ENCODE results near the gene RMC1. TPM values are rescaled to one million over a fixed set of nuclear protein-coding genes. Genes with fewer than 3 reads are reported as not detected.

RMC1 gene
- total and polyA plus RNA-seq, 2 of the 13 experiments (the other 11 are each of a cell fraction or from before 2014, with no cell fraction given), result 9.4 to 19.5 TPM

GRCh38 chr18:23487738-23488570 lies 15.4 kb upstream of the RMC1 start (continued):
- TF ChIP-seq AKNA (CRISPR knock-in tag; IDR thresholded peaks at IDR 0.05; ENCODE audit: borderline replicate concordance), result no peak
- TF ChIP-seq JARID2 (CRISPR knock-in tag; IDR thresholded peaks at IDR 0.05; ENCODE audit: insufficient replicate concordance), result no peak
- TF ChIP-seq PAX8 (CRISPR knock-in tag; IDR thresholded peaks at IDR 0.05; ENCODE audit: borderline replicate concordance), result no peak
- no peak for TF ChIP-seq ZNF367 (CRISPR knock-in tag; IDR thresholded peaks at IDR 0.05; ENCODE audit: borderline replicate concordance)
- no peak for TF ChIP-seq ZBTB20 (CRISPR knock-in tag; IDR thresholded peaks at IDR 0.05; ENCODE audit: borderline replicate concordance, low read depth)
- no peak for TF ChIP-seq LRRFIP1 (CRISPR knock-in tag; conservative IDR thresholded peaks at IDR 0.05)
- TF ChIP-seq JDP2 (CRISPR knock-in tag; IDR thresholded peaks at IDR 0.05; ENCODE audit: borderline replicate concordance), result no peak
- TF ChIP-seq SPEN (CRISPR knock-in tag; IDR thresholded peaks at IDR 0.05; ENCODE audit: low read depth), result no peak
- 0 out of 2 replicates have a peak, but pooled peaks have one; percentile 30 for TF ChIP-seq UBTF (CRISPR knock-in tag; IDR thresholded peaks at IDR 0.05)
- TF ChIP-seq ZNF562 (CRISPR knock-in tag; IDR thresholded peaks at IDR 0.05; ENCODE audit: borderline replicate concordance), result no peak
- TF ChIP-seq ZNF143 (CRISPR knock-in tag; IDR thresholded peaks at IDR 0.05), result no peak
- TF ChIP-seq KDM2A (CRISPR knock-in tag; IDR thresholded peaks at IDR 0.05; ENCODE audit: borderline replicate concordance, low read depth), result peak; percentile 23; the same call in 1 of the 2 replicates
- no peak for TF ChIP-seq SRSF4 (IDR thresholded peaks at IDR 0.05; ENCODE audit: low read depth, low read length, poor library complexity, severe bottlenecking)
- no peak for TF ChIP-seq REL (CRISPR knock-in tag; conservative IDR thresholded peaks at IDR 0.05)
- TF ChIP-seq MXD1 (CRISPR knock-in tag; IDR thresholded peaks at IDR 0.05), result no peak

All from HepG2 (cell line).